LNCAP (cell line): ENCODE results near the gene CTSE.

Experiments
- CTCF ChIP-seq: fragments of 450-650 bp; IDR thresholded peaks from 2 replicates; pipeline ENCODE4 v1.5.1; 2017; ENCODE audit warnings: mild to moderate bottlenecking

CTSE gene

GRCh38 chr1:205985330-205986005 is 38.2 kb downstream of the CTSE start:
- TF ChIP-seq CTCF = no peak

GRCh38 chr1:205983925-205984725 is 39.6 kb downstream of the CTSE start:
- TF ChIP-seq CTCF = peak; percentile 97

- no peak for TF ChIP-seq CTCF
These were observed 42.4 kb downstream of the CTSE start for GRCh38 chr1:205981257-205981656.

- TF ChIP-seq CTCF = no peak
These were observed 43.3 kb downstream of the CTSE start for GRCh38 chr1:205980237-205980870.

- TF ChIP-seq CTCF = no peak
These were observed 44.4 kb downstream of the CTSE start for GRCh38 chr1:205979301-205979700.

- TF ChIP-seq CTCF = no peak
These were observed 45.0 kb downstream of the CTSE start for GRCh38 chr1:205978676-205979075.

GRCh38 chr1:205977402-205978014 is 46.2 kb downstream of the CTSE start:
- TF ChIP-seq CTCF = peak; percentile 99
